Caco-2 (cell line): ENCODE measurements around the gene SLC19A1. TPM values are rescaled to one million over a fixed set of nuclear protein-coding genes. Genes with fewer than 3 reads are reported as not detected.

Experiments
- BruUV-seq: library from RNA; stranded (reverse); fragments of 400-500 nt; replicated peaks from 2 replicates; lab custom pipeline; 2021; lab: Mats Ljungman, UMichigan
- CTCF ChIA-PET: fragments of 300-600 bp; sonication (Branson Sonifier 250); formaldehyde crosslinking; loops from one replicate; lab custom pipeline; 2022; ENCODE audit warnings: antibody characterized with exemption; lab: Charles Lee
- POLR2A ChIA-PET: fragments of 300-600 bp; sonication (Branson Sonifier 250); formaldehyde crosslinking; loops from one replicate; lab custom pipeline; 2022; ENCODE audit warnings: antibody characterized with exemption; lab: Charles Lee
- DNase-seq, 2 experiments: peaks; one replicate each; pipeline versions ENCODE4 v3.0.0 to v3.0.0-alpha.2; 2020 to 2022
- H3K27me3 ChIP-seq: replicated peaks from 2 replicates; pipeline ENCODE4 v1.6.0; 2011; ENCODE audit warnings: low read length; ENCODE audit not compliant: control insufficient read depth, insufficient read depth
- H3K36me3 ChIP-seq: 2 replicates; pipeline ENCODE4 v1.5.1; 2011; ENCODE audit warnings: low read length; ENCODE audit not compliant: control insufficient read depth, insufficient read depth
- H3K4me1 ChIP-seq: fragments of 250-450 bp; sonication (Bioruptor Pico); 2 replicates; pipeline ENCODE4 v1.5.1; 2020; ENCODE audit warnings: mild to moderate bottlenecking
- H3K4me3 ChIP-seq: 2 replicates; pipeline ENCODE4 v1.5.1; 2011; ENCODE audit warnings: low read depth, mild to moderate bottlenecking, control low read depth, low read length
- H3K9me3 ChIP-seq: fragments of 250-450 bp; sonication (Bioruptor Pico); 2 replicates; pipeline ENCODE4 v1.5.1; 2020; ENCODE audit warnings: mild to moderate bottlenecking, moderate library complexity
- H3K27ac Mint-ChIP-seq: one replicate; pipeline ENCODE4 v1.8.0; 2022; ENCODE audit warnings: mixed read lengths; ENCODE audit not compliant: unreplicated experiment
- H3K27me3 Mint-ChIP-seq: one replicate; pipeline ENCODE4 v1.8.0; 2022; ENCODE audit warnings: mixed read lengths; ENCODE audit not compliant: insufficient read depth, unreplicated experiment
- H3K36me3 Mint-ChIP-seq: one replicate; pipeline ENCODE4 v1.8.0; 2022; ENCODE audit warnings: mild to moderate bottlenecking, mixed read lengths; ENCODE audit not compliant: insufficient read depth, unreplicated experiment
- H3K4me1 Mint-ChIP-seq: one replicate; pipeline ENCODE4 v1.8.0; 2022; ENCODE audit warnings: low read depth, mixed read lengths; ENCODE audit not compliant: unreplicated experiment
- H3K4me3 Mint-ChIP-seq: one replicate; pipeline ENCODE4 v1.8.0; 2022; ENCODE audit warnings: mild to moderate bottlenecking, moderate library complexity, mixed read lengths; ENCODE audit not compliant: unreplicated experiment
- H3K9me3 Mint-ChIP-seq: one replicate; pipeline ENCODE4 v1.8.0; 2022; ENCODE audit warnings: mixed read lengths; ENCODE audit not compliant: unreplicated experiment
- CTCF ChIP-seq, 2 experiments: fragments of 200-600 bp in 1 of 2; IDR thresholded peaks; 1 replicate in 1 of 2; 2 replicates in 1 of 2; pipeline versions ENCODE4 v1.5.1 to v1.8.0; 2011 to 2022; ENCODE audit warnings: antibody characterized with exemption in 1 of 2, control low read depth in 1 of 2, inconsistent platforms in 1 of 2, low read depth in 1 of 2, low read length in 1 of 2, mild to moderate bottlenecking in 1 of 2, moderate library complexity in 1 of 2; ENCODE audit not compliant: insufficient read depth in 1 of 2, severe bottlenecking in 1 of 2, unreplicated experiment in 1 of 2
- intact Hi-C: fragments of 100-400 bp; cut with micrococcal nuclease; formaldehyde crosslinking; loops from one replicate; pipeline ENCODE4 v1.10.0; 2022; ENCODE audit not compliant: unreplicated experiment
- total RNA-seq: library from RNA; stranded (reverse); gene quantifications from 2 replicates; pipeline ENCODE4 v1.2.3, GENCODE V29; 2022

Gene SLC19A1
- total RNA-seq, 1 experiment from 2014 or later: 45.4 TPM

- H3K27me3 Mint-ChIP-seq: no peaks in the 10 kb centered on the region
- no peak overlapping the region for H3K4me3 Mint-ChIP-seq
- no peaks in the 10 kb centered on the region for H3K4me1 Mint-ChIP-seq
- peaks cover 8% of the 10 kb centered on the region; the same call in 1 of the 2 replicates for H3K9me3 ChIP-seq
- intact Hi-C loops: no loop called here
- H3K9me3 Mint-ChIP-seq: no peaks in the 10 kb centered on the region
- no TSS peak for BruUV-seq
- TF ChIP-seq CTCF (IDR thresholded peaks at IDR 0.05; ENCODE audit: insufficient read depth in 1 of 2, low read depth in 1 of 2, low read length in 1 of 2, severe bottlenecking in 1 of 2, unreplicated experiment in 1 of 2): no peak
- no peaks in the 10 kb centered on the region for H3K27me3 ChIP-seq
- peak overlapping the region; percentile 56 for H3K27ac Mint-ChIP-seq
- ChIA-PET CTCF (no interaction called here), POLR2A (no interaction called here)
- H3K36me3 Mint-ChIP-seq: peaks cover 66% of the 10 kb centered on the region
- no peaks in the 10 kb centered on the region for H3K36me3 ChIP-seq
- no peak overlapping the region for H3K4me3 ChIP-seq
- peaks cover 9% of the 10 kb centered on the region; the same call in 1 of the 2 replicates for H3K4me1 ChIP-seq
- no peak for DNase-seq
Measured at GRCh38 chr21:45452696-45453307, 89.4 kb downstream of the SLC19A1 start.

- Mint-ChIP-seq H3K27me3 (no peaks in the 10 kb centered on the region), H3K36me3 (peaks cover 65% of the 10 kb centered on the region), H3K27ac (no peak overlapping the region), H3K9me3 (peaks cover 2% of the 10 kb centered on the region), H3K4me3 (no peak overlapping the region), H3K4me1 (no peaks in the 10 kb centered on the region)
- peaks cover 9% of the 10 kb centered on the region; the same call in 1 of the 2 replicates for H3K9me3 ChIP-seq
- H3K4me1 ChIP-seq: peaks cover 9% of the 10 kb centered on the region; the same call in 1 of the 2 replicates
- BruUV-seq: no TSS peak
- intact Hi-C loops: no loop called here
- H3K36me3 ChIP-seq: no peaks in the 10 kb centered on the region
- no peak for DNase-seq
- no peak overlapping the region for H3K4me3 ChIP-seq
- POLR2A ChIA-PET: no interaction called here
- CTCF ChIA-PET: no interaction called here
- no peak for TF ChIP-seq CTCF (IDR thresholded peaks at IDR 0.05; ENCODE audit: insufficient read depth in 1 of 2, low read depth in 1 of 2, low read length in 1 of 2, severe bottlenecking in 1 of 2, unreplicated experiment in 1 of 2)
- H3K27me3 ChIP-seq: no peaks in the 10 kb centered on the region
Measured at GRCh38 chr21:45451771-45452182, 90.5 kb downstream of the SLC19A1 start.

- Histone ChIP-seq H3K36me3 (no peaks in the 10 kb centered on the region), H3K4me1 (peaks cover 9% of the 10 kb centered on the region; the same call in 1 of the 2 replicates), H3K27me3 (no peaks in the 10 kb centered on the region), H3K4me3 (no peak overlapping the region), H3K9me3 (peaks cover 14% of the 10 kb centered on the region)
- Mint-ChIP-seq H3K4me1 (no peaks in the 10 kb centered on the region), H3K36me3 (peaks cover 63% of the 10 kb centered on the region), H3K27ac (no peak overlapping the region), H3K27me3 (no peaks in the 10 kb centered on the region), H3K4me3 (no peak overlapping the region), H3K9me3 (peaks cover 8% of the 10 kb centered on the region)
- BruUV-seq: no TSS peak
- TF ChIP-seq CTCF (IDR thresholded peaks at IDR 0.05; ENCODE audit: insufficient read depth in 1 of 2, low read depth in 1 of 2, low read length in 1 of 2, severe bottlenecking in 1 of 2, unreplicated experiment in 1 of 2): no peak
- intact Hi-C loops: no loop called here
- POLR2A ChIA-PET: no interaction called here
- no peak for DNase-seq
- CTCF ChIA-PET: no interaction called here
Measured at GRCh38 chr21:45451091-45451740, 91.0 kb downstream of the SLC19A1 start.
